HG02970 (cell line): ENCODE measurements around the gene PRPF39.
A peak's percentile ranks its signal among the peaks of the same experiment; 100 is the strongest.
"Not testable (repeated sequence)": the region's sequence is repeated elsewhere in the genome, so short reads cannot be mapped to it uniquely, and the experiment has no call there.

Experiments used
- ATAC-seq: cut with Tn5 transposase; IDR thresholded peaks from one replicate; pipeline ENCODE4 v1.9.1; 2021; ENCODE audit warnings: mild to moderate bottlenecking, moderate library complexity, moderate number of reproducible peaks; ENCODE audit not compliant: unreplicated experiment, low FRiP score

The PRPF39 gene

GRCh38 chr14:45080416-45080968 is 3.4 kb upstream of the PRPF39 start:
- not testable (repeated sequence) for ATAC-seq

DNA sequence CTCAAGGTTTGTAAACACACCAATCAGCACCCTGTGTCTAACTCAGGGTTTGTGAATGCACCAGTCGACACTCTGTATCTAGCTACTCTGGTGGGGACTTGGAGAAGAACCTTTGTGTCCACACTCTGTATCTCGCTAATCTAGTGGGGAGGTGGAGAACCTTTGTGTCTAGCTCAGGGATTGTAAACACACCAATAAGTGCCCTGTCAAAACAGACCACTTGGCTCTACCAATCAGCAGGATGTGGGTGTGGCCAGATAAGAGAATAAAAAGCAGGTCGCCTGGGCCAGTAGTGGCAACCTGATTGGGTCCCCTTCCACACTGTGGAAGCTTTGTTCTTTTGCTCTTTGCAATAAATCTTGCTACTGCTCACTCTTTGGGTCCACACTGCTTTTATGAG is 2.8 kb upstream of the PRPF39 start:
- not testable (repeated sequence) for ATAC-seq

DNA sequence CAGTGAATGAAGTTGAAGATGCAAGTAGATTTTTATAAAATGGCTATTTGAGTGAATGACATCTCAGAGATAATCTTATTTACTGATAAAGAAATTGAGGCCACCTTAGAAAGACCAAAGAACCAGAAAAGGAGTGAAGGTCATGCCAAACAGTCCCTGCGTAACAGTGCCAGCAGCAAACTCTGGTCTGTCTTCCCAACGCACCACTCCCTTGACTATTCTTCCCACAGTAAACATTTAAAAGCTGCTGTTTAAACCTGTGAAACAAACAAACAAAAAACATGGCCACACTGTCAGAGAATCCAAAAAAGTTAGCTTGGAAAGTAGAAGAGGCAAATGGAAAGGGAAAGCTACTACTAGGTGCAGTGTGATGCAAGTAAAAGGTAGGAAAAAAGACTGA is 1.5 kb upstream of the PRPF39 start:
- ATAC-seq = no peak

DNA sequence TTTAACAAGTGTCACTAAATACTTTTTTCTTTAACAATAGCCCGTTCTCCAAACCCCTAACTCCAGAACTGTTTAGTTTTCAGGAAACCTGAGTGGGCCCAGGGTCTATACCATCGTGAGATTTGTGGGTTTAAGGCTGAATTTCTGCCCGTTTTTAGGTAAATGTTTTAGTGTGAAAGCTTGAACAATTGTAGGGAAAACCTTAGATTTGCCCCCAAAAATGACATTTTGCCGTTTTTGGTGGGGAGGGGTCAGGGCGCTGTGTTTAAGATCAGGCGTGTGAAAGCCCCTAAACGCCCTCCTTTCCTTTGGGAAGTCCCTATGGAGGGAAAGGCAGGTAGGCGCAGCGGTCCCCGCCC is 320 bp upstream of the PRPF39 start:
- ATAC-seq = no peak

- no peak for ATAC-seq
Measured at GRCh38 chr14:45084946-45085346, 1.0 kb downstream of the PRPF39 start.

DNA sequence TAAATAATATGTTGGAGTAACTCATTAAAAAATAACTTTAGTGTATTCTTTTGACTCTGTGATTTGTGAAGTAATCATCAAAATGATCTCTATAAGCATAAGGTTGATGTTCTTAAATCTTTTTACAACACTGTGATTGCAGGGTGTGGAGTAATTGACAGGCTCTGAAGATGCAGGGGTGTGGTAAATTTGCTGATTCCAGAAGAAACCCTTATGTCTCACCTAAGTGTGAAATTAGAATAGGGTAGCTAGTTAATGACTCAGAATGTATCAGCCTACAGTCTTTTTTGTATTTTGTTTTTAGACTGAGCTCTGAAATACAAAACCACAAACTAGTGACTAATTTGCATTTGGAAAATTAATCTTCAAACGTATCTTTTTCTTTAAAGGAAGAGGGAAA is 5.9 kb downstream of the PRPF39 start:
- ATAC-seq = peak; percentile 47

DNA sequence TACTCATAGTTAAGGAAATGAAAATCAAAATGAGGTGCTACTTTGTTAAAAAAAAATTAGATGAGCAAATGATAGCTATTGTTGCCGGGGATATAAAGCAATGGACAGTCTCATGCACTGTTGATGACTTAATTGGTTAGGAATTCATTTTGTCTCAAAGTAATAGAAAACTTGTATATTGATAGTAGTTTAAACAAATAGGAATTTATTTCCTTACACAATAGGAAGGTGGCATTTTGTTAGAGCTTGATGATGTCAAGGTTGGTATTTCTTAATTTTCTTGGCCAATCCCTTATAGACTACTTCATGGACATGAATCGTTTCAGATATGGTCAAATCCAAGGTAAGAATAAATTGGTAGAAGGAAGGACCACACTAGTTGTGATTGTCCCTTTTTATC is 7.8 kb downstream of the PRPF39 start:
- ATAC-seq = no peak

DNA sequence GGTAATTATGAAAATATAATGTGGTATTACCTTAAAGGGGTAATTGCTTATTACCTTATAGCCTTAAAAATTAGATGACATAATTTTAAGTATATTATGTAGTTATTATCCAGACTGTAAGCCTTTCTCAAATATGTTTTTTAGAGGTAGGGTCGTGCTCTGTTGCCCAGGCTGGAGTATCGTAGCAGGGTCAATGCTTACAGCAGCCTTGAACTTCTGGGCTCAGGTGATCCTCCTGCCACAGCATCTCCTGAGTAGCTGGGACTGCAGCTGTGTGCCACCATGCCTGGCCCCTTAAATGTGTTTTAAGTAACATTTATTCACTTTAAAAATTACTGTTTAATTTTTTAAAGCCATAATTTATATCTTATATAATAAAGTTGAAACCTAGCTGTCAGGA is 10.4 kb downstream of the PRPF39 start:
- ATAC-seq = no peak

GRCh38 chr14:45095143-45095542 is 11.2 kb downstream of the PRPF39 start:
- ATAC-seq = no peak

DNA sequence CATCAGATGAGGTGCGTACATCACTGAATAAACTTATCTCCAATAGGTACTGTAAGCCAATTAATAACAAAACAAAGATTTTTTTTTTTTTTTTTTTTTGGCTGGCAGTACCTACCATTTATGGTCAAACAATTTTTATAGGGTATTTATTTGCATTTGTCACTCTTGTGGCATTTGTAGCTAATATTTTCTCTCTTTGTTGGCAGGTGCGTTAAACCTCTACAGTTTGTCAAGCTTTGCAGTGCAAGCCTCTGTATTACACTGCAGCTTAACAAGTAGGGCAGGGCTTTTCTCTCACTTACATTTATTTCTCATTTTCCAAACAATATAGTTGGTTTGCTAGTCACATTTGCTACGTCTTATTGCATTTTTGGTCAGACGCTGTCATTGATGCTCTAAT is 12.3 kb downstream of the PRPF39 start:
- ATAC-seq = no peak

DNA sequence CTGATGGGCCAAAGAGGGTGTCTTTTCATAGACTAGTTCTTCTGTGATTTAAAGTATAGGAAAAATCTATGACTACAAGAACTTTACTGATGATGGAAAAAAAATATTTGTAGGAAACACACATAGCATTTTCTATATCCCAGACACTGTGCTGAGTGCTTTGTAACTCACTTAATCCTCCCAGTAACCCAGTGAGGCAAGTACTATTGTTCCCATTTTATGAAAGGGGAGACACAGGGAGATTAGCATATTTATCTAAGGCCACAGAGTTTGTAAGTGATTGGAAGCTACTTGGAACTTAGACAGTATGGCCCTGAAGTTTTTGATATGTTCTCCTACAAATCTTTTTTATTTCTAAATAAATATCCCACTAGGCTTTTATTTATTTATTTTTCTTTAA is 19.9 kb downstream of the PRPF39 start:
- no peak for ATAC-seq

GRCh38 chr14:45104561-45104960 is 20.6 kb downstream of the PRPF39 start:
- no peak for ATAC-seq

DNA sequence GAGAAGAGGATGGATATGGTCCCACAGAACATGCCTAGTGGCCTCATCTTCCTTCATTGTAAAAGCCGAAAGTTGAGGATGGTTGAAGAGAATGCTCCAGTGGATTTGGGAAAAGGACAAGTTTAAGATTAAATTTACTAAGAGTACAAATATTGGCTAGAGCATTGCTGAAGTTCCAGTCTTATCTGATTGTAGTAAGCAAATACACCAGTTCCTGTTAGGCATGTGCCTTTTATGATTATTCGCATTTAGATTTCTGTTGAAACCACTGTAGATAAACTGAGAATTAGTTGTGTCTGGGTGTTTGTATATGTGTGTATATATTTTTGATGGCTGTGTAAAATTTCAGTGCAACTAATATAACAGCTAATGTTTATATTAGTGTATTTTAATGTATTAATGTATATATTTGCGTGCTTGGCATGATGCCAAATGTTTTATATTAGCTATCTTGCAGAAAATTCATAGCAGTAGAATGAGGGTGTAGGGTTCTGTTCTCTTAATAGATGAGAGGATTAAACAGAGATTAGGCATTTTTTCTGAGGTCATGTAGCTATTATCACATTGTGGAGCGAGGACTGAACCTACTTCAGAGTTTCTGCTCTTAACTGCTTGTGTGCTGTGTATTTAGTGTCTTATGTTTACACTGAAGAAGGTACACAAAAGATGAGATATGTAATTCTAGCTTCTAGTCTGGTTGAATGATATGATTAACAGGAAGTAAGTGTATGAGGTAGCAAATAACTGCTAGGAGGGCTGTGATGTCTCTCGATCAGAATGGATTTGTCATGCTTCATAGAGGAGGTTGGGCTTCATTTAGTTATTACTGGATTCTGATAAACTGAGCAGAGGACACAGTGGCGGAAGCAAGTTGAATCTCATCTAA is 29.2 kb downstream of the PRPF39 start:
- no peak for ATAC-seq

DNA sequence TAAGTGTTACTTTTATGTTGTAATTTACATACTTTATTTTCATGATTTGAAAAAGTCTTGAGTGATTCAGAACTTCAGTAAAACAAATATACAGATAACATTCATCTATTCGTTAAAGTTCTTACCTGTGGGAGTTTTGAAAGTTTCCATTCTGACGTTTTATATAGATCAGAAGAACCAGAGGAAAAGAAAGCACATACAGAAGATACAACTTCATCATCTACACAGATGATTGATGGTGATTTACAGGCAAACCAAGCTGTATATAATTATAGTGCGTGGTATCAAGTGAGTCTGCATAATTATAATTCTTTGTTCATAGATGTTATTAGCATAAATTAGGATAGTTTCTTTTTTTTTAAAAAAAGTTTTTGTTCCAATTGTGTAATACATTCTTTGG is 30.4 kb downstream of the PRPF39 start:
- ATAC-seq = no peak

- ATAC-seq = no peak
Measured at GRCh38 chr14:45118594-45118993, 34.7 kb downstream of the PRPF39 start.

DNA sequence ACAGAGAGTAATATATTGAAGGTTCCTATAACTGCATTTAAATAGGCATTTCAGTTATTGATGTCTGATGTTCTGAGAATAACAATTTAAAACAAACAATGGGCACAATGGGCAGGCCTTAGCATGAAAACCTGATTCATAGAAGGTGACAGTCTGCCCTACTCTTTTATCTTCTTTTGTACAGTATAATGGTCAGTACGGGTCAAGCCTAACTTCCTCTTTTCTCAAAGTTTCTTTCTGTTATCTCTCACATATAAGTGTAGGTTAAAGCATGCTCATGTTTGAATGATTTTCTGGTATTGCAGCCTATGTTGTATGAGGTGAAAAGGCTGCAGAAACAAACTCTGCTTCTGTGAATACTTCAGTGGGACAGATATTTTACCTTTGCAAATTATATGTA is 36.2 kb downstream of the PRPF39 start:
- no peak for ATAC-seq

- no peak for ATAC-seq
Measured at GRCh38 chr14:45123271-45123670, 39.4 kb downstream of the PRPF39 start.

DNA sequence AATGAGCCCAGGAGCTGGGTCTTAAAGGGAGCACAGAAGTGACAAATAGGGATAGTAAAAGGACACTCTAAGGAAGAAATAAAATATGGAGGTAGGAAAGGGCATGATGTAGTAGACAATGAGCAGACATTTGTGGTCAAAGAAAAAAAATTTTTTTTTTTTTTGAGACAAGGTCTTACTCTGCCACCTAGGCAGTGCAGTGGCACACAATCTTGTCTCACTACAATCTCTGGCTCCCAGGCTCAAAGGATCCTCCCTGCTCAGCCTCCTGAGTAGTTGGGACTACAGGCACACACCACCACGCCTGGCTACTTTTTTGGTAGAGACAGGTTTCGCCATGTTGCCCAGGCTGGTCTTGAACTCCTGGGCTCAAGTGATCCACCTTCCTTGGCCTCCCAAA is 41.8 kb downstream of the PRPF39 start:
- no peak for ATAC-seq

- ATAC-seq = no peak
Measured at GRCh38 chr14:45128963-45129629, 45.2 kb downstream of the PRPF39 start.

DNA sequence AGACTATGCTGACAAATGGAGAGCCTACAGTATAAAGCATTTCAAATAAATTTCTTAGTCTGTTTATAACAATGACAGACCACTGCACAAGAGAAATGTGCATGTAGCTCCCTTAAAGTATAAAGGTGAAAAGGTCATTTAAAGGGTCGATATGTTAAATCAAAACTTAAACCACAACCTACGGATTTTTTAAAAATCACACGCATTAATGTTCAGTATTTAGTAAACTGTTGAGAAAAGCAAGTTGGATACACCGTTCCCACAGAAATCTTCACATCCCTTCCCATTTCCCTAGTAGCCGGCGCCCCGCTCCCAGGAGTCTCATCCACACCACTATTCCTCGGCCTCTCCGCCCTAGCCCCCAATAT is 49.8 kb downstream of the PRPF39 start:
- no peak for ATAC-seq

GRCh38 chr14:45134051-45134958 is 50.4 kb downstream of the PRPF39 start, which contains the start of gene FKBP3:
Gene FKBP3 (minus strand): TSS chr14:45134481. CDS start chr14:45134456, 25 bp downstream.
- peak; percentile 89 for ATAC-seq
